Measurements from ENCODE around the gene RUFY3.

GRCh38 chr4:70842761-70843435, 121.1 kb downstream of the RUFY3 start:
- TF ChIP-seq CTCF (conservative IDR thresholded peaks at IDR 0.05; ENCODE audit: low read depth in 2 of 2) (no peak), JUNB (IDR thresholded peaks at IDR 0.05; ENCODE audit: unreplicated experiment) (no peak)

Data from GM23338 (cell line).